Neural cell (in vitro differentiated cells): ENCODE measurements around the gene PTGER4. TPM values are rescaled to one million over a fixed set of nuclear protein-coding genes. Genes with fewer than 3 reads are reported as not detected.

Experiments used
- H2AFZ ChIP-seq: fragments of 200-600, 300-800 bp; sonication (generic), shearing (Covaris generic); 2 replicates; pipeline ENCODE4 v1.6.0; 2014; ENCODE audit warnings: low read depth, mild to moderate bottlenecking, antibody characterized with exemption, low read length, moderate library complexity
- H3F3A ChIP-seq: fragments of 200-600 bp; shearing (Covaris generic); 2 replicates; pipeline ENCODE4 v1.6.1; 2016; ENCODE audit warnings: mild to moderate bottlenecking, moderate library complexity, mixed read lengths, antibody characterized with exemption, low read length; ENCODE audit not compliant: insufficient read depth, poor library complexity, severe bottlenecking
- H3K27ac ChIP-seq: fragments of 200-600, 300-800 bp; sonication (generic), shearing (Covaris generic); 2 replicates; pipeline ENCODE4 v1.5.1; 2014; ENCODE audit warnings: mild to moderate bottlenecking, low read length, moderate library complexity
- H3K27me3 ChIP-seq: fragments of 300-800, 200-600 bp; sonication (generic), shearing (Covaris generic); 2 replicates; pipeline ENCODE4 v1.6.0; 2014; ENCODE audit warnings: mild to moderate bottlenecking, low read depth, low read length, moderate library complexity; ENCODE audit not compliant: insufficient read depth
- H3K36me3 ChIP-seq: fragments of 300-800, 200-600 bp; sonication (generic), shearing (Covaris generic); 2 replicates; pipeline ENCODE4 v1.5.1; 2014; ENCODE audit warnings: mild to moderate bottlenecking, antibody characterized with exemption, low read length, moderate library complexity; ENCODE audit not compliant: insufficient read depth
- H3K4me2 ChIP-seq: fragments of 300-800, 200-600 bp; sonication (generic), shearing (Covaris generic); 2 replicates; pipeline ENCODE4 v1.6.0; 2014; ENCODE audit warnings: mild to moderate bottlenecking, low read length
- H3K4me3 ChIP-seq: fragments of 300-800, 200-600 bp; sonication (generic), shearing (Covaris generic); 2 replicates; pipeline ENCODE4 v1.5.1; 2014; ENCODE audit warnings: mild to moderate bottlenecking, low read length, moderate library complexity
- H3K79me2 ChIP-seq: fragments of 200-600 bp; shearing (Covaris generic); replicated peaks from 2 replicates; pipeline ENCODE4 v1.6.0; 2014; ENCODE audit warnings: mild to moderate bottlenecking, low read length, moderate library complexity; ENCODE audit not compliant: insufficient read depth
- H3K9ac ChIP-seq: fragments of 300-800, 200-600 bp; sonication (generic), shearing (Covaris generic); 2 replicates; pipeline ENCODE4 v1.6.1; 2016; ENCODE audit warnings: mild to moderate bottlenecking, low read length, mixed read lengths
- H3K9me2 ChIP-seq: fragments of 200-600 bp; shearing (Covaris generic); 2 replicates; pipeline ENCODE4 v1.6.1; 2016; ENCODE audit warnings: mild to moderate bottlenecking, low read length, mixed read lengths; ENCODE audit not compliant: insufficient read depth
- H3K9me3 ChIP-seq: fragments of 200-600, 300-800 bp; sonication (generic), shearing (Covaris generic); 2 replicates; pipeline ENCODE4 v1.6.1; 2016; ENCODE audit warnings: mild to moderate bottlenecking, mixed run types, low read length, moderate library complexity, mixed read lengths
- H4K20me1 ChIP-seq: fragments of 200-600 bp; shearing (Covaris generic); 2 replicates; pipeline ENCODE4 v1.6.1; 2016; ENCODE audit warnings: mild to moderate bottlenecking, mixed run types; ENCODE audit not compliant: insufficient read depth
- CTCF ChIP-seq: fragments of 450-650 bp; IDR thresholded peaks from 2 replicates; pipeline ENCODE4 v1.5.1; 2014; ENCODE audit warnings: antibody characterized with exemption, mild to moderate bottlenecking, moderate library complexity; ENCODE audit not compliant: poor library complexity, severe bottlenecking
- EP300 ChIP-seq: fragments of 450-650 bp; conservative IDR thresholded peaks from 2 replicates; pipeline ENCODE4 v1.6.1; 2014; ENCODE audit warnings: antibody characterized with exemption, mild to moderate bottlenecking, moderate library complexity; ENCODE audit not compliant: poor library complexity, severe bottlenecking
- EZH2 ChIP-seq: fragments of 200-600, 300-800 bp; shearing (Covaris generic), sonication (generic); IDR thresholded peaks from 2 replicates; pipeline ENCODE4 v1.6.1; 2014; ENCODE audit warnings: antibody characterized with exemption, low read length, borderline replicate concordance, mild to moderate bottlenecking; ENCODE audit not compliant: insufficient read depth, poor library complexity, severe bottlenecking
- MXI1 ChIP-seq: fragments of 450-650 bp; conservative IDR thresholded peaks from 2 replicates; pipeline ENCODE4 v1.6.1; 2014; ENCODE audit warnings: antibody characterized with exemption, mild to moderate bottlenecking; ENCODE audit not compliant: poor library complexity, severe bottlenecking
- POLR2AphosphoS5 ChIP-seq: IDR thresholded peaks from 2 replicates; pipeline ENCODE4 v1.6.1; 2012
- RAD21 ChIP-seq: fragments of 450-650 bp; conservative IDR thresholded peaks from 2 replicates; pipeline ENCODE4 v1.6.1; 2014; ENCODE audit warnings: antibody characterized with exemption, mild to moderate bottlenecking, moderate library complexity
- REST ChIP-seq: IDR thresholded peaks from 2 replicates; pipeline ENCODE4 v1.6.1; 2012; ENCODE audit warnings: borderline replicate concordance
- SMC3 ChIP-seq: fragments of 450-650 bp; conservative IDR thresholded peaks from 2 replicates; pipeline ENCODE4 v1.6.1; 2014; ENCODE audit warnings: antibody characterized with exemption, mild to moderate bottlenecking, moderate library complexity; ENCODE audit not compliant: poor library complexity
- TAF1 ChIP-seq: IDR thresholded peaks from 2 replicates; pipeline ENCODE4 v1.6.1; 2012; ENCODE audit warnings: low read depth
- polyA plus RNA-seq: library from polyadenylated mRNA; depleted of rRNA; stranded (reverse); fragments of >200 nt; gene quantifications from 2 replicates; pipeline ENCODE4 v1.2.3, GENCODE V29; 2014

Gene PTGER4
- polyA plus RNA-seq, 1 donor from 2014 or later, result 6.2 TPM

- Histone ChIP-seq H2AFZ (no peak overlapping the region), H3K9me2 (no peaks in the 10 kb centered on the region), H3K9me3 (no peaks in the 10 kb centered on the region), H3K4me3 (no peak overlapping the region), H3K27ac (no peak overlapping the region), H3K27me3 (no peaks in the 10 kb centered on the region), H4K20me1 (no peaks in the 10 kb centered on the region), H3K36me3 (no peaks in the 10 kb centered on the region), H3K9ac (no peak overlapping the region), H3K4me2 (no peak overlapping the region), H3K79me2 (no peaks in the 10 kb centered on the region), H3F3A (no peaks in the 10 kb centered on the region)
- TF ChIP-seq POLR2AphosphoS5, result no peak
Observed at GRCh38 chr5:40648150-40648549, 31.6 kb upstream of the PTGER4 start.

GRCh38 chr5:40649463-40650030 is 30.2 kb upstream of the PTGER4 start:
- H3K9me3 ChIP-seq, result no peaks in the 10 kb centered on the region
- H3K9me2 ChIP-seq, result no peaks in the 10 kb centered on the region
- no peak overlapping the region for H3K4me2 ChIP-seq
- H3K79me2 ChIP-seq, result no peaks in the 10 kb centered on the region
- H3K27ac ChIP-seq, result no peak overlapping the region
- no peak overlapping the region for H2AFZ ChIP-seq
- TF ChIP-seq CTCF (no peak), TAF1 (no peak), MXI1 (no peak), POLR2AphosphoS5 (no peak), EP300 (no peak), REST (no peak), SMC3 (no peak), EZH2 (no peak), RAD21 (no peak)
- no peaks in the 10 kb centered on the region for H3K36me3 ChIP-seq
- no peaks in the 10 kb centered on the region for H3F3A ChIP-seq
- no peak overlapping the region for H3K9ac ChIP-seq
- no peaks in the 10 kb centered on the region for H4K20me1 ChIP-seq
- no peak overlapping the region for H3K4me3 ChIP-seq
- no peaks in the 10 kb centered on the region for H3K27me3 ChIP-seq

GRCh38 chr5:40651201-40651600 is 28.5 kb upstream of the PTGER4 start:
- Histone ChIP-seq H3K9ac (no peak overlapping the region), H3K9me2 (no peaks in the 10 kb centered on the region), H3F3A (no peaks in the 10 kb centered on the region), H3K36me3 (no peaks in the 10 kb centered on the region), H3K27ac (no peak overlapping the region), H3K79me2 (no peaks in the 10 kb centered on the region), H3K4me2 (no peak overlapping the region), H4K20me1 (no peaks in the 10 kb centered on the region), H3K9me3 (no peaks in the 10 kb centered on the region), H3K4me3 (no peak overlapping the region), H2AFZ (no peak overlapping the region), H3K27me3 (no peaks in the 10 kb centered on the region)
- TF ChIP-seq EP300, result no peak
- no peak for TF ChIP-seq MXI1
